ENCODE measurements around the gene FKBP2.

The FKBP2 gene

DNA sequence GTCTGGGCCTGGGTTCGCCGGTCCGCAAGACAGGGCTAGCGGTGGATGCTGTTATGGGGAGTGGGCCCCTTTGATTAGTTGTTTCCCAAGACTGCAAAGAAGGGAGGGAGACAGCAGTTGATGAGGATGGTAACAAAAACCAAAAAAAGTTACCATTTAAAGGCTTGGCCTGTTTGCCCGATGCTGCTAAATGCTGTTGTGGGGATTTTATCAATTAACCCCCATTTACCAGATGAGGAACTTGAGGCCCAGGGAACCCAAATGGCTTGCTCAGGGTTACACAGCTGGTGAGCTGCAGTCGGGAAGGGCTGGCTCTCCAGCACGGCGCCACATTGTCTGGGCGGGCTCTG lies 18.3 kb upstream of the FKBP2 start:
- Histone ChIP-seq H3K9ac (ENCODE audit: low read depth, low read length) (no peak overlapping the region), H3K27me3 (ENCODE audit: control insufficient read depth, insufficient read depth, low read length) (no peaks in the 10 kb centered on the region), H3K9me3 (ENCODE audit: control insufficient read depth, insufficient read depth, low read length) (no peaks in the 10 kb centered on the region), H3K4me1 (ENCODE audit: control insufficient read depth, insufficient read depth, low read length) (no peaks in the 10 kb centered on the region), H3K4me3 (ENCODE audit: low read depth, low read length) (no peak overlapping the region), H3K36me3 (ENCODE audit: control insufficient read depth, insufficient read depth, low read length) (peaks cover 11% of the 10 kb centered on the region)

GRCh38 chr11:64223001-64223651 lies 17.8 kb upstream of the FKBP2 start:
- Histone ChIP-seq H3K4me3 (ENCODE audit: low read depth, low read length) (no peak overlapping the region), H3K9me3 (ENCODE audit: control insufficient read depth, insufficient read depth, low read length) (no peaks in the 10 kb centered on the region), H3K27me3 (ENCODE audit: control insufficient read depth, insufficient read depth, low read length) (no peaks in the 10 kb centered on the region), H3K4me1 (ENCODE audit: control insufficient read depth, insufficient read depth, low read length) (no peaks in the 10 kb centered on the region), H3K36me3 (ENCODE audit: control insufficient read depth, insufficient read depth, low read length) (peaks cover 11% of the 10 kb centered on the region), H3K9ac (ENCODE audit: low read depth, low read length) (no peak overlapping the region)

DNA sequence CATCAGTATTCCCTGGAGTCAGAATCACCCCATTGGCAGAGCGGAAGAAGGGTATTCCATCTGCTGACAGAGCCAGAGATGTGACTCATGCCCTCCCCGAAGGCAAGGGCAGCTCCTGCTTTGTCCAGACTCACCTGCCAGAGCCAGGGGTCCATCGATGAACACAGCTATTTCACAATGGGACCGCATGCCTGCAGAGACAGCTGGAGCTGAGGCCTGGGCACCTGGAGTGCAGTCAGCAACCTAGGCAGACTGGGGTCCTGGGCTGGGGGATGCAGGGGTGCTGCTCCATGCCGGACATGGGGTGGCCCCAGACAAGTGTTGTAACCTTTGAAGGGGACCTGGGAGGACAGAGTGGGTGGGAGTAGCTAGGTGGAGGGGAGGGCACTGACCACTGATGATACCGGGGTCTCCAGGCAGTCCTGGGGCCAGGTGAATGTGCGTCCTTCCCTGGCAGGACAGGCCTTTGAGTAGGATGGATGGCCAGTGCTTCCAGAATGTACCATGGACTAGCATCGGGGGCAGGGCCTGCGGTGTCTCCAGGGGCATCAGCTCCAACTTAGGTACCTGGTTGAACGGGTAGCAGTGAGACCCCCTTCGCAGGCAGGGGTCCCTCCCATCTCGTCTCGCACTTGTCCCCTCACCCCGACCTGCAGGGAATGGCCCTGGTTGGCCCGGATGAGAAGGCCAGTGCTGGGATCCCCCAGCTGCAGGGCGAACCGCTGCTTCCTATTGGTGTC lies 16.6 kb upstream of the FKBP2 start:
- Histone ChIP-seq H3K9me3 (ENCODE audit: control insufficient read depth, insufficient read depth, low read length) (no peaks in the 10 kb centered on the region), H3K36me3 (ENCODE audit: control insufficient read depth, insufficient read depth, low read length) (peaks cover 7% of the 10 kb centered on the region), H3K9ac (ENCODE audit: low read depth, low read length) (no peak overlapping the region), H3K4me3 (ENCODE audit: low read depth, low read length) (no peak overlapping the region), H3K27me3 (ENCODE audit: control insufficient read depth, insufficient read depth, low read length) (no peaks in the 10 kb centered on the region), H3K4me1 (ENCODE audit: control insufficient read depth, insufficient read depth, low read length) (no peaks in the 10 kb centered on the region)

DNA sequence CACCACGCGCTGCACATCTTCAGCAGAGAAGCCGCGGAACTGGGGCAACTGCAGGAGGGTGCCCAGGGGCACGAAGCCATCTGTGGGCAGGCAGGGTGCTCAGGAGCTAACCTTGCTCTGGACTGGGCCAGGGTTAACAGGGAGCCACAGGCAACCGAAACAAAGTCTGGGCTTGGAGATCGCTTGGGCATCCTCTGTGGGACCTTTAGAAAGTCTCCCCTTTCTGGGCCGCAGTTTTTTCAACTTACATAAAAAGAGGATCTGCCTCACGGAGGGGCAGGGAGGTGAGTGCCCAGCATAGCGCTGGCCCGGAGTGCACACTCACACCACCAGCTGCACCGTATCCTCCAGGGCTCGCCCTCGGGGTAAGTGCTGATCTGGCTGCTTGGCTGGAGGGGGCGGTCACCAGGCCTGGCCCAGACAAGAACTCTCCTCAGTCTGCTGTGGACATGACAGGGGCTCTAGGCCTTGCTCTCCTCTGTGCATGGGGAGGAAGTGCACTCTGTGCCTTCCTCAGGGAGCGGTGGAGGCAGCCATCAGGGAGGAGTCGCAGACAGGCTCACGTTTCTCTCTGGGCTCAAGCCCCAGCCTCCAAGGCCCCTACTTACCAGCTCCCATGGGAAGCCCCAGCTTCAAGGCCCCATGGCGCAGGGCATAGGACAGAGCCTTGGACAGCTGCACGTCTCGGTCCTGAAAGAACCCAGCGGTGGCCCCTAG lies 15.8 kb upstream of the FKBP2 start:
- Histone ChIP-seq H3K36me3 (ENCODE audit: control insufficient read depth, insufficient read depth, low read length) (peaks cover 7% of the 10 kb centered on the region), H3K4me1 (ENCODE audit: control insufficient read depth, insufficient read depth, low read length) (no peaks in the 10 kb centered on the region), H3K27me3 (ENCODE audit: control insufficient read depth, insufficient read depth, low read length) (no peaks in the 10 kb centered on the region), H3K4me3 (ENCODE audit: low read depth, low read length) (peak overlapping the region; percentile 97), H3K9ac (ENCODE audit: low read depth, low read length) (peak overlapping the region; percentile 83), H3K9me3 (ENCODE audit: control insufficient read depth, insufficient read depth, low read length) (no peaks in the 10 kb centered on the region)

- H3K4me1 ChIP-seq (ENCODE audit: control insufficient read depth, insufficient read depth, low read length) = no peaks in the 10 kb centered on the region
- peak within 1 kb of the TSS; percentile 89 for H3K9ac ChIP-seq (ENCODE audit: low read depth, low read length)
- H3K4me3 ChIP-seq (ENCODE audit: low read depth, low read length) = peak within 1 kb of the TSS; percentile 97
- H3K9me3 ChIP-seq (ENCODE audit: control insufficient read depth, insufficient read depth, low read length) = no peaks in the 10 kb centered on the region
- H3K36me3 ChIP-seq (ENCODE audit: control insufficient read depth, insufficient read depth, low read length) = peaks cover 7% of the 10 kb centered on the region
- H3K27me3 ChIP-seq (ENCODE audit: control insufficient read depth, insufficient read depth, low read length) = no peaks in the 10 kb centered on the region
Measured at GRCh38 chr11:64225608-64226506, 15.0 kb upstream of the FKBP2 start, which contains the start of the genes NUDT22 and TRPT1. Gene NUDT22, plus strand, starts transcription at chr11:64226274. Its CDS starts 379 bp downstream, at chr11:64226653. Gene TRPT1, minus strand, starts transcription at chr11:64226186. Its CDS starts 326 bp downstream, at chr11:64225860.

- H3K4me3 ChIP-seq (ENCODE audit: low read depth, low read length) = peak overlapping the region; percentile 97
- peak overlapping the region; percentile 89 for H3K9ac ChIP-seq (ENCODE audit: low read depth, low read length)
- peaks cover under 1% of the 10 kb centered on the region for H3K27me3 ChIP-seq (ENCODE audit: control insufficient read depth, insufficient read depth, low read length)
- H3K9me3 ChIP-seq (ENCODE audit: control insufficient read depth, insufficient read depth, low read length) = no peaks in the 10 kb centered on the region
- H3K4me1 ChIP-seq (ENCODE audit: control insufficient read depth, insufficient read depth, low read length) = no peaks in the 10 kb centered on the region
- H3K36me3 ChIP-seq (ENCODE audit: control insufficient read depth, insufficient read depth, low read length) = peaks cover 7% of the 10 kb centered on the region
Measured at GRCh38 chr11:64226507-64227051, 14.3 kb upstream of the FKBP2 start.

GRCh38 chr11:64227405-64227956 lies 13.4 kb upstream of the FKBP2 start:
- no peak overlapping the region for H3K4me3 ChIP-seq (ENCODE audit: low read depth, low read length)
- peaks cover 7% of the 10 kb centered on the region for H3K36me3 ChIP-seq (ENCODE audit: control insufficient read depth, insufficient read depth, low read length)
- no peaks in the 10 kb centered on the region for H3K4me1 ChIP-seq (ENCODE audit: control insufficient read depth, insufficient read depth, low read length)
- peaks cover 3% of the 10 kb centered on the region for H3K27me3 ChIP-seq (ENCODE audit: control insufficient read depth, insufficient read depth, low read length)
- no peak overlapping the region for H3K9ac ChIP-seq (ENCODE audit: low read depth, low read length)
- H3K9me3 ChIP-seq (ENCODE audit: control insufficient read depth, insufficient read depth, low read length) = no peaks in the 10 kb centered on the region

GRCh38 chr11:64229090-64229743 lies 11.7 kb upstream of the FKBP2 start:
- no peaks in the 10 kb centered on the region for H3K4me1 ChIP-seq (ENCODE audit: control insufficient read depth, insufficient read depth, low read length)

DNA sequence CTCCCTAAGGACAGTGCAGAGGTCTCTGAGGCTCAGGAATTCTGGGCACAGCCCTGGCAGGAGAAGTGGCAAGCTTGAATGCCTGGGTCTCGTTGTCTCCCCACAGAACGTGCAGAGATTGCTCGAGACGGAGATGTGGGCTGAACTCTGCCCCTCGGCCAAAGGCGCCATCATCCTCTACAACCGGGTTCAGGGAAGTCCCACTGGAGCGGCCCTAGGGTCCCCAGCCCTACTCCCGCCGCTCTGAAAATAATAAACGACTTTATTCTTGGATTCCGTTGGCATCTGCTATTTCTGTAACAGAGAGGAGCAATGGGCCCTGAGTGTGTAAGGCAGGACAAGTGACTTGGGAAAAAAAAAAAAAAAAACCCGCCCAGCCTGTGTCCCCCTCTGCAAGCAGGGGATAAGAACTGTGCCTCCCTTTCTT lies 11.1 kb upstream of the FKBP2 start:
- no peaks in the 10 kb centered on the region for H3K4me1 ChIP-seq (ENCODE audit: control insufficient read depth, insufficient read depth, low read length)
- H3K27me3 ChIP-seq (ENCODE audit: control insufficient read depth, insufficient read depth, low read length) = peaks cover 3% of the 10 kb centered on the region
- no peaks in the 10 kb centered on the region for H3K36me3 ChIP-seq (ENCODE audit: control insufficient read depth, insufficient read depth, low read length)
- peak overlapping the region; percentile 53 for H3K4me3 ChIP-seq (ENCODE audit: low read depth, low read length)
- H3K9me3 ChIP-seq (ENCODE audit: control insufficient read depth, insufficient read depth, low read length) = no peaks in the 10 kb centered on the region
- no peak overlapping the region for H3K9ac ChIP-seq (ENCODE audit: low read depth, low read length)

More at GRCh38 chr11:64229090-64229743, 11.7 kb upstream of the FKBP2 start:
- no peak overlapping the region for H3K9ac ChIP-seq (ENCODE audit: low read depth, low read length)
- peaks cover 4% of the 10 kb centered on the region for H3K36me3 ChIP-seq (ENCODE audit: control insufficient read depth, insufficient read depth, low read length)
- H3K27me3 ChIP-seq (ENCODE audit: control insufficient read depth, insufficient read depth, low read length) = peaks cover 3% of the 10 kb centered on the region
- no peaks in the 10 kb centered on the region for H3K9me3 ChIP-seq (ENCODE audit: control insufficient read depth, insufficient read depth, low read length)
- no peak overlapping the region for H3K4me3 ChIP-seq (ENCODE audit: low read depth, low read length)

- no peaks in the 10 kb centered on the region for H3K4me1 ChIP-seq (ENCODE audit: control insufficient read depth, insufficient read depth, low read length)
- no peaks in the 10 kb centered on the region for H3K9me3 ChIP-seq (ENCODE audit: control insufficient read depth, insufficient read depth, low read length)
- peak within 1 kb of the TSS; percentile 73 for H3K9ac ChIP-seq (ENCODE audit: low read depth, low read length)
- H3K27me3 ChIP-seq (ENCODE audit: control insufficient read depth, insufficient read depth, low read length) = peaks cover 3% of the 10 kb centered on the region
- peak within 1 kb of the TSS; percentile 79 for H3K4me3 ChIP-seq (ENCODE audit: low read depth, low read length)
- H3K36me3 ChIP-seq (ENCODE audit: control insufficient read depth, insufficient read depth, low read length) = no peaks in the 10 kb centered on the region
Measured at GRCh38 chr11:64230171-64230984, 10.5 kb upstream of the FKBP2 start, which contains the start of gene DNAJC4. Gene DNAJC4, plus strand, starts transcription at chr11:64230548. Its CDS starts 307 bp downstream, at chr11:64230855.
